GM18511 (cell line): Measurements from ENCODE around the gene CGB7.

Experiments used
- ATAC-seq: cut with Tn5 transposase; IDR thresholded peaks from one replicate; pipeline ENCODE4 v1.9.1; 2021; ENCODE audit warnings: mild to moderate bottlenecking, moderate library complexity; ENCODE audit not compliant: unreplicated experiment

Gene CGB7

DNA sequence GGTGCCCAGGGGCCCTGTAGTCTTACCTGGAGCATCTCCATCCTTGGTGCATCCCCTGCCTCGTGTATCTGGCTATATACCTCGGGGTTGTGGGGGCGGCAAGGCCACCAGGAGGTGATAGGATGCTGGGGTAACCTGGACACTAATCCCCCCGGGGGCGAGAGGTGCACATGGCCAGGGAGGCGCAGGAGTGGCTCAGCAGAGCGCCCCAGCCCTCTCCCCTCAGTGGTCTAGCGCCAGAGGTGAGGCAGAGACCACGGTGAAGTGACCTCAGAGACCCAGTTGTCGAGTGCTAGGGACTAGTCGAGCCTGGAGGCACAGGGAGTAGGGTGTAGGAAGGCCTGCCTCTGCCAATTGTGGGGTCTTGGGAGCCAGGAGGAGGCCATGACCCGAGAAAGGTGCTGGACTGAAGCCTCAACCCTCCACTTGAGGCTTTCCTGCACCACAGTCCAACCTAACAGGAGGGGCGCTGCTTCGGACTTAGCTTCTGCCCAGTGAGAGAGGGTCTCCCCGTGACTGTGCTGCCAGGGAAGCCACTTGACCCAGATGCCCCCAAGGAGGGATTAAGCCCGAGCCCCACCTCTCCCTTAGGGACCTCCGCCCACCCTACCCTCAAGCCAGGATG, 40.4 kb downstream of the CGB7 start, which contains the start of gene LHB:
LHB (minus strand) TSS at position 51 of the 625 bp plus-strand sequence; CDS start at position 41, 10 bp downstream.
- ATAC-seq: no peak

DNA sequence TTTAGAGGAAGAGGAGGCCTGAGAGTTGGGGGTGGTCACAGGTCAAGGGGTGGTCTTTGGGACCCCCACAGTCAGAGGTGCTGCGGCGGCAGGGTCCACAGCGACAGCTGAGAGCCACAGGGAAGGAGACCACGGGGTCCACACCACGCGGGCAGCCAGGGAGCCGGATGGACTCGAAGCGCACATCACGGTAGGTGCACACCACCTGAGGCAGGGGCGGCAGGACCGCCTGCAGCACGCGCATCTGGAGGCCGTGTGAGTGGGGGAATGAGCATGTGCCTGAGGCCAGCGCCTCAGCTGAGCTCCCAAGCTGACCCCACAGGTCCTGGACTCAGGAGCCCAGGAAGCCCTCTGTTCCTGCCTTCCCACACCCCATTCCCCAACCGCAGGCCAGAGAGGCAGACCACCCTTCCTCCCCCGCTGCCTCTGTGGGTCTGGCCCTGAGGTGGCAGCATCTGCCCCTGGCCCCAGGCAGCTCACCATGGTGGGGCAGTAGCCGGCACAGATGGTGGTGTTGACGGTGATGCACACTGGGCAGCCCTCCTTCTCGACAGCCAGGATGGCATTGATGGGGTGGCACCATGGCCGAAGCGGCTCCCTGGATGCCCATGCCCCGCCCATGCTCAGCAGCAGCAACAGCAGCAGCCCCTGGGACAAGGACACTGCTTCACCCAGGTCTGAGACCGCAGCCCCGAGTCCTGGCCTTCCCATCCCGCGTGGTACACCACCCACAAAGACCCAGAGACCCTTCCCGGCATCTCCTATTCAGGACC, 41.3 kb downstream of the CGB7 start:
- ATAC-seq: no peak

DNA sequence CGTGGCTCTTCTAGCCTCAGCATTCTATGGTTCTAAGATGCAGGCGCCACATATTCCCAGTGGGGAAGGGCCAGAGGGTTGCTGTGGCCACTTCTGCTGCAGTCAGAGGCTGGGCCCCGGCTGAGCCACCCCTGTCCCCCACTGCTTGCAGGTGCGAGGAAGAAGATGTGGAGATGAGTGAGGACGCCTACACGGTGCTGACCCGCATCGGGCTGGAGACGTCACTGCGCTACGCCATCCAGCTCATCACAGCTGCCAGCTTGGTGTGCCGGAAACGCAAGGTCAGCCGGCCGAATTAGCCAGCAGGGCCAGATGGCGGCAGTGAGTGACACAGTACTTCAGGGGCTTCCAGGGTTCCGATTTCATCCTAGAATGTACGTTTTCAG, 42.7 kb downstream of the CGB7 start:
- ATAC-seq: no peak

DNA sequence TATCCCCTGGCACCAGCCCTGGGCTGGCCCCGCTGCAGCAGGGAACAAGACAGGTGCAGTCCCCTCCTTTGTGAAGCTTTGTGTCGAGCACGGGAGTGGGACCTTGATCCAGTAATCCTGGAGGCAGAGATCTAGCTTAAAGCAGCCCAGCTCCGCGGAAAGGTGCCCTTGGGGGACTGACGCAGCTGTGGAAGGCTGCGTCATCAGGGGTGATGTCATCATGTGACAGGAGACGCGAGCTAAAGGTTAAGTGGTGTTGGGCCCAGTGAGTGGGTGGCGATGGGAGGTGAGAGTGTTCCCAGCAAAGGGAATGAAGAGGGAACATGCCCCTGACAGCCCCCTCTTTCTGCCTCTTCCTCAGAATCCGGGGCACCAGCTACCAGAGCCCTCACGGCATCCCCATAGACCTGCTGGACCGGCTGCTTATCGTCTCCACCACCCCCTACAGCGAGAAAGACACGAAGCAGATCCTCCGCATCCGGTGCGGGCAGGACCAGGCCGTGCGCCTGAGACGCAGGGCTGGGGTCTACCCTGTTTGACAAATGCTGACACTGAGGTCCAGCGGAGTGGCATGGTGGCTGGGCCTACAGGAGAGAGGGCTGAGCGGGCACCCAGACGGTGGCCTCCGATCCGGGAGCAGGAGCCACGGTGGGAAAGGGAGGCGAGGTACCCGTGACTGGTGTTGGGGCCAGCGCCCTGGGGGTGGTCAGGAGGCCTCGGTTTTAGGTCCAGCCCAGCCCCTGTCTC, 43.3 kb downstream of the CGB7 start:
- no peak for ATAC-seq

DNA sequence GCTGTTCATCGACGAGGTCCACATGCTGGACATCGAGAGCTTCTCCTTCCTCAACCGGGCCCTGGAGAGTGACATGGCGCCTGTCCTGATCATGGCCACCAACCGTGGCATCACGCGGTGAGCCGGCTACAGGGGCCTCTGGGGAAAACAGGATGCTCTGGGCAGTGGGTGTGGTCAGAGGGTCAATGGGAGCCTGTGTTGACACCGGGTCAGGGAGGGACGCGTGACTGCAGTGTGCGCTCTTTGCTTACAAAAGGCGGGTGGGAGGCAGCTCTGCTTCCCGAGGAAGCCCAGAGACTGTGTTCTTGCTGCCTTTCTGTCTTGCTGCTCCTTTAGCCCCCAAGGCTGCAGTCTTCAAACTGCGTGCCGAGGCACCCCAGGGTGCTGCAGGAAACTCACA, 46.4 kb downstream of the CGB7 start:
- ATAC-seq: no peak

DNA sequence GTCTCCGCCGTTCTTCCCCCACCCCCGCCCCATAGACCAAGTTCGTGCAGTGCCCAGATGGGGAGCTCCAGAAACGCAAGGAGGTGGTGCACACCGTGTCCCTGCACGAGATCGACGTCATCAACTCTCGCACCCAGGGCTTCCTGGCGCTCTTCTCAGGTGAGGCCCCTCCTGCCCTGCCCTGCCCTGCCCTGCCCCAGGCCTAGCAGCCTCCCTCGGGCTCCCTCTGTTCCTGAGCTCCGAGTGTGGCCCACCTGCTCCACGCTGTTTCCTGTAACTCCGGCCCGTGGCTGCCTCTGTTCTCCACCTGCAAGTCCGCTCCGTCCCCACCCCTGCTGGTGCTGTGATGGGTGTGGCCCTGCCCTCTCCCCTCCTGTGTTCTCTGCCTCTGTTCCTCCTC, 47.1 kb downstream of the CGB7 start:
- no peak for ATAC-seq

DNA sequence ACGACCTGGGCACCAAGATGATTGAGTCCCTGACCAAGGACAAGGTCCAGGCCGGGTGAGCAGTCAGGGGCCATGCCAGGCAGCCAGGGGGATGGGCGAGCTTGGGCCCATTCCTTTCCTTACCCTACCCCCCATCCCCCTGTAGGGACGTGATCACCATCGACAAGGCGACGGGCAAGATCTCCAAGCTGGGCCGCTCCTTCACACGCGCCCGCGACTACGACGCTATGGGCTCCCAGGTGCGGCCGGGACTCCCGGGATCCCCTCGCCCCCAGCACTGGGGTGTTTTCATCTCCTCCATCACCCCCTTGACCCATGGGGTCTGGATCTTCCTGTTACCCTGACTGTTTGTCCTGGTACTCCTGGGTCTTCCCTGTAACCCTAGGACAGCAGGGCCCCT, 47.7 kb downstream of the CGB7 start:
- ATAC-seq: no peak

DNA sequence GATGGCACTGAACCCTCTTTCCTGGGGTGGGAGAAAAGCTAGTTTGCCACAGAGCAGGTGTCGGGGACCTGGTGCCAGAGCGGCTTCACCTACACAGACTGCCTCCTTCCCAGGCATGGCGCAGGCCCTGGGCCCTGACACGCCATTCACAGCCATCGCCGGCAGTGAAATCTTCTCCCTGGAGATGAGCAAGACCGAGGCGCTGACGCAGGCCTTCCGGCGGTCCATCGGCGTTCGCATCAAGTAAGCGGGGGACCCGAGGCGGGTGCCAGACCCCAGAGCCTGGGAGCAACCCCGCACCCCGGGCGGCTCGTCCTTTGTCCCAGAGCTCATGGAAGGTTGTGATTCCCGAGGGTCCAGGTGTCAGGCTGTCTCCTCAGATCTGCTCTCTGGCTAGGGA, 50.6 kb downstream of the CGB7 start:
- no peak for ATAC-seq

DNA sequence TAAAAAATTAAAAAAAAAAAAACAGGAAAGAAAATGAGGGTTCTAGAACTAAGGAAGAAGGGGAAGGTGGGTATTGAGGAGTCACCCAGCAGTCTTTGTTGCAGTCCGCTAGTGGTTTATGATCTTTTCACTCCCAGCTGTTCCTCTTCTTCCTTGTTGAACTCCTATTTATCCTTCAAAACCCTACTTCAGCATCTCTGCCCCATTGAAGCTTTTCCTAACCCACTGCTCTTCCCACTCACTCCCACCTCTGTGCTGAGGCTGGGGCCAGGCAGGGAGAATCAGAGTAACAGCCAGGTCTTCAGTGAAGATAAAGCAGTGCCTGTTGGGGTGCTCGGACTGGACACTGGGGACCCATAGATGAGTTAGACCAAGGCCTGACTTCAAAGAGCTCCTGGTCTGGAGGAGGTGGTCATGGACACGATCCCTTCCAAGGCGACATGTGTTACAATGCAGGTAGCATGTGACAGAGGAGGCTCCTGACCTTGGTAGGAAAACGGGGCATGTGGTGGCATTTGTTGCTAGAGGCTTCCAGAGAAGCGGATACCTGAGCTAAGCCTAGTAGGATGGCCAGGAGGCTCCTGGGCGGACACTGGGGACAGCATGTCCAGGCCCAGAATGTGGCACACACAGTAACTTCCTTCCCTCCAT, 52.5 kb downstream of the CGB7 start:
- no peak for ATAC-seq
